Measurements from ENCODE around the gene SRGAP2. TPM values are rescaled to one million over a fixed set of nuclear protein-coding genes. Genes with fewer than 3 reads are reported as not detected.
"Not testable (repeated sequence)": the region's sequence is repeated elsewhere in the genome, so short reads cannot be mapped to it uniquely, and the experiment has no call there.

SRGAP2 gene
- total and polyA plus RNA-seq, 9 of the 15 experiments (the other 6 are each of a cell fraction or from before 2014, with no cell fraction given), result 4.1 to 50.7 (median 15.6) TPM

- peak; percentile 99 for ATAC-seq
- POLR2A ChIA-PET; H3K36me3 ChIP-seq (ENCODE audit: control insufficient read depth, insufficient read depth, low read length); H3K79me2 ChIP-seq (ENCODE audit: control insufficient read depth, insufficient read depth, low read length); H3K9me1 ChIP-seq (ENCODE audit: control insufficient read depth, insufficient read depth, low read length); H3K4me1 ChIP-seq (replicated peaks in 1 of 2; ENCODE audit: control insufficient read depth in 2 of 2, insufficient read depth in 2 of 2, low read length in 2 of 2); in situ Hi-C loops (cut with MboI); H3K27me3 ChIP-seq (ENCODE audit: control insufficient read depth in 2 of 2, insufficient read depth in 2 of 2, low read length in 2 of 2); CTCF ChIA-PET (ENCODE audit: low intra/inter-chr PET ratio); H4K20me1 ChIP-seq (replicated peaks; ENCODE audit: control insufficient read depth, insufficient read depth, low read length); H3K9me3 ChIP-seq (replicated peaks; ENCODE audit: control insufficient read depth, insufficient read depth, low read depth, low read length); BruUV-seq (replicated peaks); FAIRE-seq; H3K4me3 ChIP-seq; H3K9ac ChIP-seq (ENCODE audit: insufficient read depth in 1 of 2, low read depth in 2 of 2, low read length in 2 of 2); H2AFZ ChIP-seq (ENCODE audit: low read depth, low read length); H3K27ac ChIP-seq (ENCODE audit: extremely low read depth, low read depth, low read length); H3K4me2 ChIP-seq (ENCODE audit: insufficient read depth, low read length); intact Hi-C loops (cut with micrococcal nuclease); TF ChIP-seq MYNN (CRISPR knock-in tag; IDR thresholded peaks at IDR 0.05); FOXM1 (CRISPR knock-in tag; IDR thresholded peaks at IDR 0.05; ENCODE audit: low read depth); TEAD4 (CRISPR knock-in tag; IDR thresholded peaks at IDR 0.05; ENCODE audit: borderline replicate concordance): not testable (repeated sequence)
- WGBS (ENCODE audit: insufficient coverage, low coverage, missing lambda C conversion rate), result 0% methylated on average over 5 of the region's 9 CpGs
- peak in 1 of 4 experiments; percentile 83 for DNase-seq (ENCODE audit: extremely low read depth in 1 of 4, low spot score in 3 of 4)
- TF ChIP-seq MYNN (IDR thresholded peaks at IDR 0.05), result peak; percentile 37; the same call in 1 of the 2 replicates
- peak; percentile 79 for TF ChIP-seq CBFA2T2 (conservative IDR thresholded peaks at IDR 0.05)
- TF ChIP-seq TCF3 (CRISPR knock-in tag; IDR thresholded peaks at IDR 0.05), result peak; percentile 78
- TF ChIP-seq FOXA3 (CRISPR knock-in tag; conservative IDR thresholded peaks at IDR 0.05 in 1 of 2, IDR thresholded peaks at IDR 0.05 in 1 of 2), result 0 out of 4 replicates have a peak, but pooled peaks of 1 of the 2 experiments have one; percentile 9
- TF ChIP-seq ARID1B (IDR thresholded peaks at IDR 0.05), result peak; percentile 88
- peak; percentile 15; the same call in 1 of the 2 replicates for TF ChIP-seq FOXM1 (IDR thresholded peaks at IDR 0.05; ENCODE audit: low read depth)
- TF ChIP-seq NFE2 (IDR thresholded peaks at IDR 0.05; ENCODE audit: low read depth), result peak; percentile 48; the same call in 1 of the 2 replicates
- peak; percentile 50 for TF ChIP-seq FOSL1 (tag; conservative IDR thresholded peaks at IDR 0.05)
- TF ChIP-seq HMBOX1 (IDR thresholded peaks at IDR 0.05), result peak; percentile 78; the same call in 1 of the 2 replicates
- TF ChIP-seq TAL1 (IDR thresholded peaks at IDR 0.05), result peak; percentile 83
- TF ChIP-seq DPF2 (IDR thresholded peaks at IDR 0.05), result peak; percentile 68
- TF ChIP-seq TEAD4 (IDR thresholded peaks at IDR 0.05; ENCODE audit: low read length), result peak; percentile 73
- peak in 1 of 2 experiments; percentile 24; a peak in 1 of 4 replicates for TF ChIP-seq RCOR1 (IDR thresholded peaks at IDR 0.05; ENCODE audit: borderline replicate concordance in 1 of 2, low read depth in 2 of 2, low read length in 2 of 2)
- TF ChIP-seq CREM (IDR thresholded peaks at IDR 0.05; ENCODE audit: low read depth), result peak; percentile 47
- peak; percentile 82 for TF ChIP-seq CBFA2T3 (IDR thresholded peaks at IDR 0.05)
- TF ChIP-seq NCOR1 (IDR thresholded peaks at IDR 0.05), result peak; percentile 77
- peak; percentile 52; the same call in 1 of the 2 replicates for TF ChIP-seq CXXC5 (CRISPR knock-in tag; IDR thresholded peaks at IDR 0.05)
- TF ChIP-seq ZMIZ1 (IDR thresholded peaks at IDR 0.05; ENCODE audit: low read depth in 2 of 2, low read length in 2 of 2), result 0 out of 4 replicates have a peak, but pooled peaks of 1 of the 2 experiments have one; percentile 41
- peak; percentile 77 for TF ChIP-seq KLF16 (IDR thresholded peaks at IDR 0.05)
- TF ChIP-seq EP300 (IDR thresholded peaks at IDR 0.05; ENCODE audit: low read length), result peak; percentile 53; the same call in 1 of the 2 replicates
- peak; percentile 73 for TF ChIP-seq SMARCA4 (IDR thresholded peaks at IDR 0.05)
Observed at GRCh38 chr1:206231989-206232388, 28.6 kb downstream of the SRGAP2 start.
